ENCODE results near the gene EFS. TPM values are rescaled to one million over a fixed set of nuclear protein-coding genes. Genes with fewer than 3 reads are reported as not detected.

EFS gene
- total RNA-seq, 6 experiments from 2014 or later: 8.8 to 13.5 (median 12.3) TPM

- no peaks in the 10 kb centered on the region for H3K9me3 Mint-ChIP-seq
- H3K36me3 Mint-ChIP-seq (ENCODE audit: low read depth): no peaks in the 10 kb centered on the region
- DNase-seq: no peak
- H3K4me1 Mint-ChIP-seq (ENCODE audit: low read depth): no peaks in the 10 kb centered on the region
- TF ChIP-seq, protein P1, sequence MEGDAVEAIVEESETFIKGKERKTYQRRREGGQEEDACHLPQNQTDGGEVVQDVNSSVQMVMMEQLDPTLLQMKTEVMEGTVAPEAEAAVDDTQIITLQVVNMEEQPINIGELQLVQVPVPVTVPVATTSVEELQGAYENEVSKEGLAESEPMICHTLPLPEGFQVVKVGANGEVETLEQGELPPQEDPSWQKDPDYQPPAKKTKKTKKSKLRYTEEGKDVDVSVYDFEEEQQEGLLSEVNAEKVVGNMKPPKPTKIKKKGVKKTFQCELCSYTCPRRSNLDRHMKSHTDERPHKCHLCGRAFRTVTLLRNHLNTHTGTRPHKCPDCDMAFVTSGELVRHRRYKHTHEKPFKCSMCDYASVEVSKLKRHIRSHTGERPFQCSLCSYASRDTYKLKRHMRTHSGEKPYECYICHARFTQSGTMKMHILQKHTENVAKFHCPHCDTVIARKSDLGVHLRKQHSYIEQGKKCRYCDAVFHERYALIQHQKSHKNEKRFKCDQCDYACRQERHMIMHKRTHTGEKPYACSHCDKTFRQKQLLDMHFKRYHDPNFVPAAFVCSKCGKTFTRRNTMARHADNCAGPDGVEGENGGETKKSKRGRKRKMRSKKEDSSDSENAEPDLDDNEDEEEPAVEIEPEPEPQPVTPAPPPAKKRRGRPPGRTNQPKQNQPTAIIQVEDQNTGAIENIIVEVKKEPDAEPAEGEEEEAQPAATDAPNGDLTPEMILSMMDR (IDR thresholded peaks at IDR 0.05): no peak
- no peak overlapping the region for H3K27ac Mint-ChIP-seq
- peaks cover 69% of the 10 kb centered on the region for H3K27me3 Mint-ChIP-seq (ENCODE audit: insufficient read depth)
- H3K4me3 Mint-ChIP-seq: no peak overlapping the region
These were observed 45.1 kb upstream of the EFS start for GRCh38 chr14:23409966-23410635.

GRCh38 chr14:23409475-23409874, 44.5 kb upstream of the EFS start:
- Mint-ChIP-seq H3K27me3 (ENCODE audit: insufficient read depth) (peaks cover 70% of the 10 kb centered on the region), H3K36me3 (ENCODE audit: low read depth) (no peaks in the 10 kb centered on the region), H3K4me1 (ENCODE audit: low read depth) (no peaks in the 10 kb centered on the region), H3K27ac (no peak overlapping the region), H3K4me3 (no peak overlapping the region), H3K9me3 (no peaks in the 10 kb centered on the region)
- TF ChIP-seq, protein P1 (IDR thresholded peaks at IDR 0.05): no peak
- no peak for DNase-seq

DNA sequence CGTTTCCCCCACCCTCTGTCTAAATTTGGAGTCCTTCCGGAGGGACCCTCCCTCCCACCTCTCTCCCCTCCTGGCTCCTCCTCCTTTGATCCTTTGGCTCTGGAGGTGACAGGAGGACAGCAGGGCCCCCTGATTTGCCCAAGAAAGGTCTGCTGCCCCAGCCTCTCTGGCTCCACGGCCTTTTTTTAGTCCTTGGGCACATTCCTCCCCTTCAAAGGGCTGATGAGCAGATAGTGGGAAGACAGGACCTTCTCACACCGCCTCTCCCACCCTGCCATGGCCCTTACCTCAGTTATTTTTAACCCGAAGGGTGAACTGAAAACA, 43.3 kb upstream of the EFS start:
- DNase-seq: no peak
- peaks cover 72% of the 10 kb centered on the region for H3K27me3 Mint-ChIP-seq (ENCODE audit: insufficient read depth)
- H3K4me3 Mint-ChIP-seq: no peak overlapping the region
- TF ChIP-seq, protein P1 (IDR thresholded peaks at IDR 0.05): no peak
- H3K27ac Mint-ChIP-seq: no peak overlapping the region
- H3K9me3 Mint-ChIP-seq: no peaks in the 10 kb centered on the region
- no peaks in the 10 kb centered on the region for H3K4me1 Mint-ChIP-seq (ENCODE audit: low read depth)
- H3K36me3 Mint-ChIP-seq (ENCODE audit: low read depth): no peaks in the 10 kb centered on the region

GRCh38 chr14:23407516-23408306, 42.7 kb upstream of the EFS start, which contains the start of gene MYH6:
MYH6 (minus strand) TSS chr14:23408273; CDS start chr14:23407223, 1,050 bp downstream.
- no peak within 1 kb of the TSS for H3K4me3 Mint-ChIP-seq
- no peak within 1 kb of the TSS for H3K27ac Mint-ChIP-seq
- H3K36me3 Mint-ChIP-seq (ENCODE audit: low read depth): no peaks in the 10 kb centered on the region
- TF ChIP-seq, protein P1 (IDR thresholded peaks at IDR 0.05): no peak
- peaks cover 68% of the 10 kb centered on the region for H3K27me3 Mint-ChIP-seq (ENCODE audit: insufficient read depth)
- H3K9me3 Mint-ChIP-seq: no peaks in the 10 kb centered on the region
- no peaks in the 10 kb centered on the region for H3K4me1 Mint-ChIP-seq (ENCODE audit: low read depth)
- no peak for DNase-seq

GRCh38 chr14:23406725-23407355, 41.9 kb upstream of the EFS start:
- H3K36me3 Mint-ChIP-seq (ENCODE audit: low read depth): no peaks in the 10 kb centered on the region
- H3K9me3 Mint-ChIP-seq: no peaks in the 10 kb centered on the region
- H3K4me3 Mint-ChIP-seq: no peak overlapping the region
- no peaks in the 10 kb centered on the region for H3K4me1 Mint-ChIP-seq (ENCODE audit: low read depth)
- no peak overlapping the region for H3K27ac Mint-ChIP-seq
- TF ChIP-seq, protein P1 (IDR thresholded peaks at IDR 0.05): no peak
- no peak for DNase-seq
- peaks cover 66% of the 10 kb centered on the region for H3K27me3 Mint-ChIP-seq (ENCODE audit: insufficient read depth)

Data from HFFc6 (cell line).